ENCODE data around the gene IGHMBP2.
"Not testable (repeated sequence)": the region's sequence is repeated elsewhere in the genome, so short reads cannot be mapped to it uniquely, and the experiment has no call there.

The IGHMBP2 gene

GRCh38 chr11:68965901-68966853 is 62.5 kb downstream of the IGHMBP2 start:
- DNase-seq: no peak

GRCh38 chr11:68966894-68967780 is 63.4 kb downstream of the IGHMBP2 start:
- no peak for DNase-seq

- DNase-seq: no peak
Observed at GRCh38 chr11:68968306-68969250, 64.9 kb downstream of the IGHMBP2 start.

GRCh38 chr11:68969386-68969785 is 65.7 kb downstream of the IGHMBP2 start:
- DNase-seq: no peak

GRCh38 chr11:68970921-68971636 is 67.4 kb downstream of the IGHMBP2 start:
- no peak for DNase-seq

- DNase-seq: no peak
Observed at GRCh38 chr11:68973219-68973618, 69.5 kb downstream of the IGHMBP2 start.

- DNase-seq: not testable (repeated sequence)
Observed at GRCh38 chr11:68973706-68974105, 70.0 kb downstream of the IGHMBP2 start.

- peak in 1 of 2 donors; percentile 34 for DNase-seq
Observed at GRCh38 chr11:68974421-68975194, 70.9 kb downstream of the IGHMBP2 start.

GRCh38 chr11:68976095-68976494 is 72.4 kb downstream of the IGHMBP2 start:
- no peak for DNase-seq

GRCh38 chr11:68976563-68976962 is 72.9 kb downstream of the IGHMBP2 start:
- DNase-seq: no peak

GRCh38 chr11:68977781-68978625 is 74.3 kb downstream of the IGHMBP2 start:
- no peak for DNase-seq

- DNase-seq: no peak
Observed at GRCh38 chr11:68978626-68978930, 74.9 kb downstream of the IGHMBP2 start.

GRCh38 chr11:68978931-68979594 is 75.4 kb downstream of the IGHMBP2 start:
- DNase-seq: no peak

- no peak for DNase-seq
Observed at GRCh38 chr11:68979931-68980775, 76.5 kb downstream of the IGHMBP2 start.

- DNase-seq: no peak
Observed at GRCh38 chr11:68980776-68981065, 77.0 kb downstream of the IGHMBP2 start, which contains the start of gene MRGPRD. Gene MRGPRD (minus strand): TSS chr11:68980986. CDS start chr11:68980986, 0 bp downstream.

GRCh38 chr11:68982134-68982533 is 78.4 kb downstream of the IGHMBP2 start:
- no peak for DNase-seq

- no peak for DNase-seq
Observed at GRCh38 chr11:68983801-68984200, 80.1 kb downstream of the IGHMBP2 start.

GRCh38 chr11:68987211-68987610 is 83.5 kb downstream of the IGHMBP2 start:
- DNase-seq: no peak

Measured in inflammatory macrophage (primary cell).